Left ventricle myocardium inferior (tissue), 1 donor: ENCODE results near the gene PRR12. TPM values are rescaled to one million over a fixed set of nuclear protein-coding genes. Genes with fewer than 3 reads are reported as not detected.

Experiments
- DNase-seq: peaks from one replicate; pipeline ENCODE4 v3.0.0-alpha.2; 2020
- H3K27ac ChIP-seq: fragments of 200-600 bp; replicated peaks from 2 replicates; pipeline ENCODE4 v1.8.0; 2021
- H3K27me3 ChIP-seq: fragments of 200-600 bp; 2 replicates; pipeline ENCODE4 v1.8.0; 2021; ENCODE audit warnings: low read depth
- H3K36me3 ChIP-seq: fragments of 200-600 bp; 2 replicates; pipeline ENCODE4 v1.8.0; 2021
- H3K4me1 ChIP-seq: fragments of 200-600 bp; 2 replicates; pipeline ENCODE4 v1.8.0; 2021
- H3K4me3 ChIP-seq: fragments of 200-600 bp; 2 replicates; pipeline ENCODE4 v1.8.0; 2021; ENCODE audit warnings: mild to moderate bottlenecking, moderate library complexity
- H3K9me3 ChIP-seq: fragments of 200-600 bp; replicated peaks from 2 replicates; pipeline ENCODE4 v1.8.0; 2021
- CTCF ChIP-seq: fragments of 200-600 bp; IDR thresholded peaks from 2 replicates; pipeline ENCODE4 v1.8.0; 2021; ENCODE audit warnings: antibody characterized with exemption, mild to moderate bottlenecking, borderline replicate concordance
- intact Hi-C: fragments of 100-400 bp; cut with micrococcal nuclease; formaldehyde crosslinking; loops from one replicate; pipeline ENCODE4 v1.11.0; 2022
- total RNA-seq: library from RNA; stranded (reverse); fragmentation: NEBNext Ultra II Directional; extraction: Animal tissue kit (Norgen Biotek cat#: 25700); gene quantifications from one replicate; pipeline ENCODE4 v1.2.1, GENCODE V29; 2021
- donor health status: DM: no; HTN: yes; CAD: no; lungs with severe emphysema.

The PRR12 gene
- total RNA-seq, 1 donor from 2014 or later: 15.5 TPM

- H3K9me3 ChIP-seq: no peaks in the 10 kb centered on the region
- H3K27ac ChIP-seq: no peak overlapping the region
- H3K27me3 ChIP-seq: no peaks in the 10 kb centered on the region
- H3K4me1 ChIP-seq: peaks cover 12% of the 10 kb centered on the region
- no peaks in the 10 kb centered on the region for H3K36me3 ChIP-seq
- DNase-seq: no peak
- no peak overlapping the region for H3K4me3 ChIP-seq
- intact Hi-C loops: loop anchor here (2.0 kb wide), 1 partner anchor 40 kb away; no protein-coding TSS in a partner anchor
- peak; percentile 89 for TF ChIP-seq CTCF
Observed at GRCh38 chr19:49546825-49547565, 44.0 kb upstream of the PRR12 start.

GRCh38 chr19:49549045-49549444, 41.9 kb upstream of the PRR12 start:
- intact Hi-C loops: no loop called here
- peaks cover 14% of the 10 kb centered on the region for H3K4me1 ChIP-seq
- H3K36me3 ChIP-seq: no peaks in the 10 kb centered on the region
- no peak for TF ChIP-seq CTCF
- no peak overlapping the region for H3K27ac ChIP-seq
- H3K27me3 ChIP-seq: no peaks in the 10 kb centered on the region
- no peak for DNase-seq
- H3K9me3 ChIP-seq: no peaks in the 10 kb centered on the region
- no peak overlapping the region for H3K4me3 ChIP-seq

- intact Hi-C loops: no loop called here
- H3K4me3 ChIP-seq: no peak overlapping the region
- H3K36me3 ChIP-seq: peaks cover 15% of the 10 kb centered on the region
- H3K9me3 ChIP-seq: no peaks in the 10 kb centered on the region
- H3K27ac ChIP-seq: no peak overlapping the region
- H3K4me1 ChIP-seq: peaks cover 21% of the 10 kb centered on the region
- TF ChIP-seq CTCF: no peak
- no peaks in the 10 kb centered on the region for H3K27me3 ChIP-seq
- DNase-seq: no peak
Observed at GRCh38 chr19:49551531-49551930, 39.5 kb upstream of the PRR12 start.

- H3K4me3 ChIP-seq: no peak overlapping the region
- no peak overlapping the region for H3K27ac ChIP-seq
- peaks cover 27% of the 10 kb centered on the region for H3K36me3 ChIP-seq
- peaks cover 11% of the 10 kb centered on the region for H3K4me1 ChIP-seq
- intact Hi-C loops: no loop called here
- H3K27me3 ChIP-seq: no peaks in the 10 kb centered on the region
- H3K9me3 ChIP-seq: no peaks in the 10 kb centered on the region
- no peak for TF ChIP-seq CTCF
- DNase-seq: no peak
Observed at GRCh38 chr19:49552749-49553148, 38.2 kb upstream of the PRR12 start.

GRCh38 chr19:49553451-49554271, 37.3 kb upstream of the PRR12 start:
- Histone ChIP-seq H3K9me3 (no peaks in the 10 kb centered on the region), H3K27ac (peak overlapping the region; percentile 47), H3K4me3 (no peak overlapping the region), H3K36me3 (peaks cover 36% of the 10 kb centered on the region), H3K27me3 (no peaks in the 10 kb centered on the region), H3K4me1 (peaks cover 11% of the 10 kb centered on the region)
- intact Hi-C loops: no loop called here
- DNase-seq: no peak
- no peak for TF ChIP-seq CTCF
